HepG2 (cell line): ENCODE results near the gene HLA-C. TPM values are rescaled to one million over a fixed set of nuclear protein-coding genes. Genes with fewer than 3 reads are reported as not detected.

ENCODE experiments used
- ATAC-seq: fragments of 200-7000 bp; cut with Tn5 transposase; 3 replicates; pipeline ENCODE4 v1.9.1; 2020; ENCODE audit warnings: mild to moderate bottlenecking, moderate library complexity
- BruUV-seq: library from RNA; stranded (reverse); fragments of 400-500 nt; replicated peaks from 2 replicates; lab custom pipeline; 2021; lab: Mats Ljungman, UMichigan
- CTCF ChIA-PET: fragments of 300-600 bp; formaldehyde crosslinking; extraction: SDS; loops from one replicate; lab custom pipeline; 2021; ENCODE audit warnings: low total read pairs, inconsistent platforms, low intra/inter-chr PET ratio; lab: Yijun Ruan, JAX
- POLR2A ChIA-PET: fragments of 350-600 bp; sonication (Branson Sonifier 250); formaldehyde crosslinking; loops from one replicate; lab custom pipeline; 2020; ENCODE audit warnings: antibody characterized with exemption, inconsistent platforms; lab: Yijun Ruan, JAX
- DNase-seq: peaks from one replicate; pipeline ENCODE4 v3.0.0-alpha.2; 2015; ENCODE audit warnings: low spot score
- FAIRE-seq: peaks from 3 replicates; lab custom pipeline; 2011; peaks lifted over from hg19 to GRCh38; lab: Jason Lieb, UNC
- H2AFZ ChIP-seq: one replicate; pipeline ENCODE4 v1.6.1; 2011; ENCODE audit warnings: low read length, inconsistent platforms
- H3K27ac ChIP-seq: fragments of 300-600 bp; 3 replicates; pipeline ENCODE4 v1.8.0; 2011; ENCODE audit warnings: mixed run types, mild to moderate bottlenecking, mixed read lengths, low read length, inconsistent platforms; ENCODE audit not compliant: insufficient read depth; ENCODE audit errors: extremely low read length
- H3K27me3 ChIP-seq, 2 experiments: fragments of 200-600 bp in 1 of 2; 2 replicates in 1 of 2; 3 replicates in 1 of 2; pipeline versions ENCODE4 v1.6.0 to v1.8.0; 2011; ENCODE audit warnings: low read length in 2 of 2, mild to moderate bottlenecking in 2 of 2, moderate library complexity in 2 of 2, inconsistent platforms in 1 of 2; ENCODE audit not compliant: insufficient read depth in 2 of 2, control insufficient read depth in 1 of 2
- H3K36me3 ChIP-seq, 2 experiments: fragments of 200-600 bp in 1 of 2; replicated peaks in 1 of 2; 2 replicates in 1 of 2; 3 replicates in 1 of 2; pipeline versions ENCODE4 v1.5.1 to v1.8.0; 2011; ENCODE audit warnings: low read length in 2 of 2, inconsistent platforms in 1 of 2; ENCODE audit not compliant: insufficient read depth in 2 of 2, control insufficient read depth in 1 of 2
- H3K4me1 ChIP-seq: 2 replicates; pipeline ENCODE4 v1.5.1; 2012; ENCODE audit warnings: low read length, inconsistent platforms; ENCODE audit not compliant: insufficient read depth
- H3K4me2 ChIP-seq: 2 replicates; pipeline ENCODE4 v1.6.0; 2011; ENCODE audit warnings: low read depth, low read length, inconsistent platforms
- H3K4me3 ChIP-seq, 3 experiments: fragments of 200-600 bp in 1 of 3; sonication (generic), shearing (Covaris generic) in 1 of 3; replicated peaks in 1 of 3; 2 replicates each; pipeline ENCODE4 v1.5.1; 2011 to 2016; ENCODE audit warnings: low read length in 3 of 3, inconsistent platforms in 2 of 3, low read depth in 2 of 3, mild to moderate bottlenecking in 2 of 3, control low read depth in 1 of 3, mixed read lengths in 1 of 3; ENCODE audit not compliant: insufficient read depth in 1 of 3
- H3K79me2 ChIP-seq: one replicate; pipeline ENCODE4 v1.6.1; 2011; ENCODE audit warnings: low read length, inconsistent platforms; ENCODE audit not compliant: insufficient read depth
- H3K9ac ChIP-seq: 2 replicates; pipeline ENCODE4 v1.6.0; 2011; ENCODE audit warnings: mild to moderate bottlenecking, low read depth, low read length, inconsistent platforms; ENCODE audit not compliant: insufficient read depth
- H3K9me3 ChIP-seq: 2 replicates; pipeline ENCODE4 v1.5.1; 2012; ENCODE audit warnings: mild to moderate bottlenecking, low read length
- H4K20me1 ChIP-seq: 2 replicates; pipeline ENCODE4 v1.6.0; 2011; ENCODE audit warnings: inconsistent platforms, mild to moderate bottlenecking, low read length, moderate library complexity; ENCODE audit not compliant: insufficient read depth
- ATF7-NPFF ChIP-seq: sonication (generic); formaldehyde crosslinking; IDR thresholded peaks from 2 replicates; pipeline ENCODE4 v1.8.1; 2023; ENCODE audit warnings: mild to moderate bottlenecking, low read depth, missing genetic modification reagents, moderate library complexity
- BRCA1 ChIP-seq: sonication (generic); formaldehyde crosslinking; IDR thresholded peaks from 2 replicates; pipeline ENCODE4 v1.4.0; 2020; ENCODE audit warnings: missing genetic modification reagents
- CENPX ChIP-seq: sonication (generic); formaldehyde crosslinking; IDR thresholded peaks from 2 replicates; pipeline ENCODE4 v1.9.0; 2021; ENCODE audit warnings: mild to moderate bottlenecking, missing genetic modification reagents, moderate library complexity
- DMAP1 ChIP-seq: IDR thresholded peaks from 2 replicates; pipeline ENCODE4 v1.6.1; 2016
- FOSL2 ChIP-seq: sonication (generic); formaldehyde crosslinking; IDR thresholded peaks from 2 replicates; pipeline ENCODE4 v1.4.0; 2020; ENCODE audit warnings: missing genetic modification reagents
- FOXP1 ChIP-seq, 2 experiments: fragments of 450-650 bp in 1 of 2; IDR thresholded peaks; 2 replicates each; pipeline ENCODE4 v1.6.1; 2017 to 2018; ENCODE audit warnings: antibody characterized with exemption in 1 of 2
- HMG20A ChIP-seq: IDR thresholded peaks from 2 replicates; pipeline ENCODE4 v1.6.1; 2016; ENCODE audit warnings: borderline replicate concordance
- IKZF4 ChIP-seq: sonication (generic); formaldehyde crosslinking; IDR thresholded peaks from 2 replicates; pipeline ENCODE4 v1.5.1; 2020; ENCODE audit warnings: borderline replicate concordance, mild to moderate bottlenecking, low read depth, missing genetic modification reagents; ENCODE audit errors: not compliant biosample characterization
- NFYB ChIP-seq: sonication (generic); formaldehyde crosslinking; IDR thresholded peaks from 2 replicates; pipeline ENCODE4 v1.4.0; 2020; ENCODE audit warnings: missing genetic modification reagents
- RELA ChIP-seq: sonication (generic); formaldehyde crosslinking; IDR thresholded peaks from 2 replicates; pipeline ENCODE4 v1.4.0; 2020; ENCODE audit warnings: missing genetic modification reagents
- SP2 ChIP-seq: sonication (generic); formaldehyde crosslinking; IDR thresholded peaks from 2 replicates; pipeline ENCODE4 v1.5.1; 2020; ENCODE audit warnings: mild to moderate bottlenecking, missing genetic modification reagents
- TP53 ChIP-seq: sonication (generic); formaldehyde crosslinking; conservative IDR thresholded peaks from 2 replicates; pipeline ENCODE4 v1.4.0; 2020; ENCODE audit warnings: missing genetic modification reagents
- ZFAT ChIP-seq: sonication (generic); formaldehyde crosslinking; conservative IDR thresholded peaks from 2 replicates; pipeline ENCODE4 v1.8.1; 2023; ENCODE audit warnings: missing genetic modification reagents, inconsistent platforms
- ZNF180 ChIP-seq: sonication (generic); formaldehyde crosslinking; IDR thresholded peaks from 2 replicates; pipeline ENCODE4 v1.4.0; 2020; ENCODE audit warnings: low read depth, missing genetic modification reagents, borderline replicate concordance
- ZNF224 ChIP-seq: sonication (generic); formaldehyde crosslinking; IDR thresholded peaks from 2 replicates; pipeline ENCODE4 v1.5.0; 2020; ENCODE audit warnings: mild to moderate bottlenecking, missing genetic modification reagents
- ZNF326 ChIP-seq: sonication (generic); formaldehyde crosslinking; IDR thresholded peaks from 2 replicates; pipeline ENCODE4 v1.4.0; 2020; ENCODE audit warnings: missing genetic modification reagents, borderline replicate concordance
- ZNF572 ChIP-seq: sonication (generic); formaldehyde crosslinking; IDR thresholded peaks from 2 replicates; pipeline ENCODE4 v1.5.1; 2020; ENCODE audit warnings: mild to moderate bottlenecking, missing genetic modification reagents
- ZNF670 ChIP-seq: sonication (generic); formaldehyde crosslinking; IDR thresholded peaks from 2 replicates; pipeline ENCODE4 v1.8.0; 2022; ENCODE audit warnings: mild to moderate bottlenecking, missing genetic modification reagents, borderline replicate concordance
- ZNF7 ChIP-seq: IDR thresholded peaks from 2 replicates; pipeline ENCODE4 v1.6.1; 2016; ENCODE audit warnings: missing biosample characterization, missing genetic modification reagents
- ZNF776 ChIP-seq: sonication (generic); formaldehyde crosslinking; IDR thresholded peaks from 2 replicates; pipeline ENCODE4 v1.4.0; 2020; ENCODE audit warnings: mild to moderate bottlenecking, missing genetic modification reagents
- ZNF839 ChIP-seq: sonication (generic); formaldehyde crosslinking; IDR thresholded peaks from 2 replicates; pipeline ENCODE4 v1.4.0; 2020; ENCODE audit warnings: missing genetic modification reagents, mild to moderate bottlenecking, borderline replicate concordance
- WGBS: methylation state at CpG from one replicate; pipeline ENCODE4 v1.1.6; 2017; ENCODE audit warnings: low lambda C conversion rate; 5-methylcytosine and 5-hydroxymethylcytosine counted together
- in situ Hi-C: cut with HindIII; loops from 2 replicates; pipeline ENCODE4 v1.10.0; 2017; ENCODE audit warnings: low pct_unique_long_range_greater_than_20kb; ENCODE audit not compliant: extremely low pct_ligation_motif_present
- intact Hi-C: fragments of 100-400 bp; cut with micrococcal nuclease; formaldehyde crosslinking; loops from one replicate; pipeline ENCODE4 v1.10.0; 2022; ENCODE audit not compliant: unreplicated experiment
- polyA plus RNA-seq, 8 experiments: library from polyadenylated mRNA; depleted of rRNA in 3 of 8; stranded (reverse) in 7 of 8; unstranded in 1 of 8; fragments of >200 nt; fragmentation: Illumina TruSeq in 4 of 8; extraction: Trizol in 4 of 8; gene quantifications; 2 replicates each; pipeline versions ENCODE4 v1.2.1 to v1.2.3, GENCODE V29; 2011 to 2016; ENCODE audit warnings: low read depth in 4 of 8, missing spikeins in 1 of 8, mixed read lengths in 1 of 8; ENCODE audit not compliant: insufficient read depth in 1 of 8
- total RNA-seq, 5 experiments: library from RNA; depleted of rRNA; stranded (reverse); fragments of >200 nt; fragmentation: Illumina TruSeq; extraction: Trizol; gene quantifications; 2 replicates each; pipeline ENCODE4 v1.2.3, GENCODE V29; 2016; ENCODE audit warnings: low read depth in 1 of 5
- TF ChIP-seq, protein P1 (sequence below): sonication (generic); formaldehyde crosslinking; IDR thresholded peaks from 2 replicates; pipeline ENCODE4 v1.4.0; 2020; ENCODE audit warnings: mild to moderate bottlenecking, missing genetic modification reagents
- TF ChIP-seq, protein P2 (sequence below): sonication (generic); formaldehyde crosslinking; IDR thresholded peaks from 2 replicates; pipeline ENCODE4 v1.5.0; 2020; ENCODE audit warnings: missing genetic modification reagents

The HLA-C gene
- total and polyA plus RNA-seq, 2 of the 13 experiments (the other 11 are each of a cell fraction or from before 2014, with no cell fraction given): 77.1 to 155 TPM

GRCh38 chr6:31293343-31293742 is 21.5 kb upstream of the HLA-C start:
- no TSS peak for BruUV-seq
- H3K9me3 ChIP-seq: no peaks in the 10 kb centered on the region
- DNase-seq: peak; percentile 32
- ChIA-PET CTCF (no interaction called here), POLR2A (no interaction called here)
- in situ Hi-C loops: no loop called here
- no peak overlapping the region for H3K27ac ChIP-seq
- H3K4me3 ChIP-seq: no peak overlapping the region
- H3K27me3 ChIP-seq: no peaks in the 10 kb centered on the region; a peak in 1 of 5 replicates
- peak; percentile 72 for FAIRE-seq
- no peak overlapping the region for H3K4me2 ChIP-seq
- no peak overlapping the region for H2AFZ ChIP-seq
- WGBS: 2% methylated on average over 5 of the region's 5 CpGs
- no peak for ATAC-seq
- no peaks in the 10 kb centered on the region for H3K79me2 ChIP-seq
- H3K36me3 ChIP-seq: no peaks in the 10 kb centered on the region
- intact Hi-C loops: no loop called here
- no peaks in the 10 kb centered on the region for H3K4me1 ChIP-seq
- H4K20me1 ChIP-seq: no peaks in the 10 kb centered on the region
- H3K9ac ChIP-seq: no peak overlapping the region
- TF ChIP-seq ZNF180 (CRISPR knock-in tag) (no peak), ZNF572 (CRISPR knock-in tag) (no peak), ZNF224 (CRISPR knock-in tag) (no peak), DMAP1 (CRISPR knock-in tag) (no peak), NFYB (CRISPR knock-in tag) (no peak), RELA (CRISPR knock-in tag) (no peak), BRCA1 (CRISPR knock-in tag) (peak; percentile 59; the same call in 1 of the 2 replicates), ZFAT (CRISPR knock-in tag) (no peak), FOXP1 (IDR thresholded peaks at IDR 0.05) (no peak), FOXP1 (CRISPR knock-in tag; IDR thresholded peaks at IDR 0.05) (no peak), ZNF839 (CRISPR knock-in tag) (no peak), ZNF7 (0 out of 2 replicates have a peak, but pooled peaks have one; percentile 7), HMG20A (CRISPR knock-in tag) (no peak), ZNF776 (no peak), ZNF326 (CRISPR knock-in tag) (no peak), IKZF4 (CRISPR knock-in tag) (no peak), ZNF670 (no peak), TP53 (CRISPR knock-in tag) (no peak), CENPX (no peak), ATF7-NPFF (no peak), SP2 (CRISPR knock-in tag) (no peak), FOSL2 (no peak)
- TF ChIP-seq, protein P1, sequence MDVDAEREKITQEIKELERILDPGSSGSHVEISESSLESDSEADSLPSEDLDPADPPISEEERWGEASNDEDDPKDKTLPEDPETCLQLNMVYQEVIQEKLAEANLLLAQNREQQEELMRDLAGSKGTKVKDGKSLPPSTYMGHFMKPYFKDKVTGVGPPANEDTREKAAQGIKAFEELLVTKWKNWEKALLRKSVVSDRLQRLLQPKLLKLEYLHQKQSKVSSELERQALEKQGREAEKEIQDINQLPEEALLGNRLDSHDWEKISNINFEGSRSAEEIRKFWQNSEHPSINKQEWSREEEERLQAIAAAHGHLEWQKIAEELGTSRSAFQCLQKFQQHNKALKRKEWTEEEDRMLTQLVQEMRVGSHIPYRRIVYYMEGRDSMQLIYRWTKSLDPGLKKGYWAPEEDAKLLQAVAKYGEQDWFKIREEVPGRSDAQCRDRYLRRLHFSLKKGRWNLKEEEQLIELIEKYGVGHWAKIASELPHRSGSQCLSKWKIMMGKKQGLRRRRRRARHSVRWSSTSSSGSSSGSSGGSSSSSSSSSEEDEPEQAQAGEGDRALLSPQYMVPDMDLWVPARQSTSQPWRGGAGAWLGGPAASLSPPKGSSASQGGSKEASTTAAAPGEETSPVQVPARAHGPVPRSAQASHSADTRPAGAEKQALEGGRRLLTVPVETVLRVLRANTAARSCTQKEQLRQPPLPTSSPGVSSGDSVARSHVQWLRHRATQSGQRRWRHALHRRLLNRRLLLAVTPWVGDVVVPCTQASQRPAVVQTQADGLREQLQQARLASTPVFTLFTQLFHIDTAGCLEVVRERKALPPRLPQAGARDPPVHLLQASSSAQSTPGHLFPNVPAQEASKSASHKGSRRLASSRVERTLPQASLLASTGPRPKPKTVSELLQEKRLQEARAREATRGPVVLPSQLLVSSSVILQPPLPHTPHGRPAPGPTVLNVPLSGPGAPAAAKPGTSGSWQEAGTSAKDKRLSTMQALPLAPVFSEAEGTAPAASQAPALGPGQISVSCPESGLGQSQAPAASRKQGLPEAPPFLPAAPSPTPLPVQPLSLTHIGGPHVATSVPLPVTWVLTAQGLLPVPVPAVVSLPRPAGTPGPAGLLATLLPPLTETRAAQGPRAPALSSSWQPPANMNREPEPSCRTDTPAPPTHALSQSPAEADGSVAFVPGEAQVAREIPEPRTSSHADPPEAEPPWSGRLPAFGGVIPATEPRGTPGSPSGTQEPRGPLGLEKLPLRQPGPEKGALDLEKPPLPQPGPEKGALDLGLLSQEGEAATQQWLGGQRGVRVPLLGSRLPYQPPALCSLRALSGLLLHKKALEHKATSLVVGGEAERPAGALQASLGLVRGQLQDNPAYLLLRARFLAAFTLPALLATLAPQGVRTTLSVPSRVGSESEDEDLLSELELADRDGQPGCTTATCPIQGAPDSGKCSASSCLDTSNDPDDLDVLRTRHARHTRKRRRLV (CRISPR knock-in tag): no peak
- TF ChIP-seq, protein P2, sequence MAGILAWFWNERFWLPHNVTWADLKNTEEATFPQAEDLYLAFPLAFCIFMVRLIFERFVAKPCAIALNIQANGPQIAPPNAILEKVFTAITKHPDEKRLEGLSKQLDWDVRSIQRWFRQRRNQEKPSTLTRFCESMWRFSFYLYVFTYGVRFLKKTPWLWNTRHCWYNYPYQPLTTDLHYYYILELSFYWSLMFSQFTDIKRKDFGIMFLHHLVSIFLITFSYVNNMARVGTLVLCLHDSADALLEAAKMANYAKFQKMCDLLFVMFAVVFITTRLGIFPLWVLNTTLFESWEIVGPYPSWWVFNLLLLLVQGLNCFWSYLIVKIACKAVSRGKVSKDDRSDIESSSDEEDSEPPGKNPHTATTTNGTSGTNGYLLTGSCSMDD: no peak
